Heart left ventricle (tissue), 16 donors: ENCODE data around the gene LRRN3. TPM values are rescaled to one million over a fixed set of nuclear protein-coding genes. Genes with fewer than 3 reads are reported as not detected.

Experiments
- ATAC-seq, 4 donors: fragments of 200-7000 bp; cut with Tn5 transposase; one replicate each; pipeline ENCODE4 v1.9.1; 2020 to 2022; ENCODE audit warnings: moderate library complexity in 4 of 4, mild to moderate bottlenecking in 3 of 4, moderate number of reproducible peaks in 1 of 4
- DNase-seq, 5 donors: peaks; one replicate each; pipeline ENCODE4 v3.0.0-alpha.2; 2020
- H3K27ac ChIP-seq, 12 donors: fragments of 200-600 bp; sonication (generic) in 4 of 12; one replicate each; pipeline versions ENCODE4 v1.5.0 to v1.8.0; 2016 to 2022; ENCODE audit warnings: mild to moderate bottlenecking in 2 of 12
- H3K27me3 ChIP-seq, 9 donors: fragments of 200-600 bp; sonication (generic) in 2 of 9; one replicate each; pipeline versions ENCODE4 v1.5.1 to v1.8.0; 2016 to 2022; ENCODE audit warnings: mild to moderate bottlenecking in 3 of 9
- H3K36me3 ChIP-seq, 9 donors: fragments of 200-600 bp; sonication (generic) in 2 of 9; one replicate each; pipeline versions ENCODE4 v1.5.0 to v1.8.0; 2018 to 2022; ENCODE audit warnings: mild to moderate bottlenecking in 2 of 9
- H3K4me1 ChIP-seq, 12 donors: fragments of 200-600 bp; sonication (generic) in 4 of 12; one replicate each; pipeline versions ENCODE4 v1.5.0 to v1.8.0; 2016 to 2022; ENCODE audit warnings: mild to moderate bottlenecking in 3 of 12
- H3K4me3 ChIP-seq, 12 donors: fragments of 200-600 bp; sonication (generic) in 4 of 12; one replicate each; pipeline versions ENCODE4 v1.5.0 to v1.8.0; 2017 to 2022; ENCODE audit warnings: mild to moderate bottlenecking in 9 of 12, moderate library complexity in 4 of 12
- H3K9me3 ChIP-seq, 12 donors: fragments of 200-600 bp; sonication (generic) in 4 of 12; one replicate each; pipeline versions ENCODE4 v1.5.0 to v1.8.0; 2016 to 2022; ENCODE audit warnings: mild to moderate bottlenecking in 1 of 12
- CTCF ChIP-seq, 12 donors: fragments of 200-600 bp; sonication (generic) in 4 of 12; IDR thresholded peaks; one replicate each; pipeline versions ENCODE4 v1.5.0 to v1.8.0; 2018 to 2022; ENCODE audit warnings: antibody characterized with exemption in 12 of 12, mild to moderate bottlenecking in 5 of 12
- POLR2A ChIP-seq, 2 donors: fragments of 450-650 bp; IDR thresholded peaks; one replicate each; pipeline ENCODE4 v1.6.1; 2017; ENCODE audit warnings: antibody characterized with exemption in 2 of 2, mild to moderate bottlenecking in 2 of 2, moderate library complexity in 2 of 2
- WGBS, 4 donors: extraction: QIAGEN DNeasy Blood & Tissue Kit in 2 of 4; methylation state at CpG; one replicate each; pipeline versions ENCODE4 v1.1.5 to v1.1.7; 2013 to 2018; 5-methylcytosine and 5-hydroxymethylcytosine counted together
- intact Hi-C, 10 donors: fragments of 100-400 bp; cut with DNase I; formaldehyde crosslinking; loops; one replicate each; pipeline versions ENCODE4 v1.11.1 to v1.14.2; 2022
- polyA plus RNA-seq, 2 donors: library from polyadenylated mRNA; stranded (reverse); fragments of 200-250 nt; gene quantifications; one replicate each; pipeline ENCODE4 v1.2.3, GENCODE V29; 2013
- total RNA-seq, 9 donors: library from RNA; depleted of rRNA in 2 of 9; stranded (reverse); fragments of >200 nt in 2 of 9; fragmentation: NEBNext Ultra II Directional in 3 of 9; extraction: Animal tissue kit (Norgen Biotek cat#: 25700) in 3 of 9; gene quantifications; one replicate each; pipeline versions ENCODE4 v1.1.0 to v1.2.4, GENCODE V29; 2016 to 2023
- donor health status: ischemic (EF 13 %, LVEDD 7.1; RV severe dilation, severe dysfunction).
- donor health status: healthy with polysubstance abuse.
- donor health status: DM: no; HTN: yes; CAD: no.
- donor health status: DM: no; HTN: no; CAD: no.
- donor health status: ischemic (EF 25% LVEDD 6.9; RV normal size, moderate dysfunction).
- donor health status: ischemic (EF 25% LVEDD 5.7; RV mildly dilated, moderate dysfunction).
- donor health status: healthy.
- donor health status: DM: yes; HTN: yes; CAD: no.
- donor health status: ischemic (EF 35%, LVEDD 5.7; RV mildly dilated, moderate dysfunction).
- donor health status: nonischemic (EF 11% LVEDD 7.7; RV severe dilation, severe dysfunction).
- donor health status: DM: yes; HTN: yes; CAD: no.
- donor health status: PGD.
- donor health status: ischemic (EF 29% LVEDD 5.4; RV normal size, mild dysfunction).
- donor health status: nonischemic (EF 23%, LVEDD 6.1; RV moderate dilation, normal function).

LRRN3 gene
- total and polyA plus RNA-seq, 11 donors = 0.52 to 11.0 (median 2.3) TPM

- no peaks in the 10 kb centered on the region for H3K4me1 ChIP-seq
- 54 to 65% (median 59%) methylated on average over 2 of the region's 2 CpGs for WGBS, 4 donors
- ATAC-seq = no peak
Measured at GRCh38 chr7:111050875-111051416, 40.0 kb upstream of the LRRN3 start.

GRCh38 chr7:111051832-111052231, 39.1 kb upstream of the LRRN3 start:
- intact Hi-C loops = no loop called here
- no peaks in the 10 kb centered on the region for H3K9me3 ChIP-seq
- H3K4me1 ChIP-seq = no peaks in the 10 kb centered on the region
- DNase-seq = no peak
- ATAC-seq = no peak
- WGBS, 4 donors = 98 to 100% (median 100%) methylated on average over 1 of the region's 1 CpG
- H3K27me3 ChIP-seq = no peaks in the 10 kb centered on the region
- H3K27ac ChIP-seq = no peak overlapping the region
- H3K36me3 ChIP-seq = no peaks in the 10 kb centered on the region
- TF ChIP-seq CTCF (IDR thresholded peaks at IDR 0.05) (no peak), POLR2A (IDR thresholded peaks at IDR 0.05) (no peak)
- H3K4me3 ChIP-seq = no peak overlapping the region

More at GRCh38 chr7:111050875-111051416, 40.0 kb upstream of the LRRN3 start:
- DNase-seq = no peak
- no peaks in the 10 kb centered on the region for H3K27me3 ChIP-seq
- TF ChIP-seq POLR2A (IDR thresholded peaks at IDR 0.05) = no peak
- no peak for TF ChIP-seq CTCF (IDR thresholded peaks at IDR 0.05)
- no peaks in the 10 kb centered on the region for H3K9me3 ChIP-seq
- H3K27ac ChIP-seq = no peak overlapping the region
- H3K4me3 ChIP-seq = no peak overlapping the region
- H3K36me3 ChIP-seq = no peaks in the 10 kb centered on the region
- intact Hi-C loops = no loop called here

- no peak overlapping the region for H3K27ac ChIP-seq
- no peak overlapping the region for H3K4me3 ChIP-seq
- 76 to 94% (median 88%) methylated on average over 2 of the region's 2 CpGs for WGBS, 4 donors
- no peak for DNase-seq
- no peaks in the 10 kb centered on the region for H3K27me3 ChIP-seq
- no peaks in the 10 kb centered on the region for H3K36me3 ChIP-seq
- H3K4me1 ChIP-seq = no peaks in the 10 kb centered on the region
- intact Hi-C loops = no loop called here
- ATAC-seq = no peak
- H3K9me3 ChIP-seq = no peaks in the 10 kb centered on the region
- TF ChIP-seq POLR2A (IDR thresholded peaks at IDR 0.05) = no peak
Measured at GRCh38 chr7:111053035-111053434, 37.9 kb upstream of the LRRN3 start.

GRCh38 chr7:111056371-111056770, 34.6 kb upstream of the LRRN3 start:
- WGBS, 4 donors = 95 to 100% (median 98%) methylated on average over 2 of the region's 2 CpGs
- Histone ChIP-seq H3K27me3 (no peaks in the 10 kb centered on the region), H3K4me1 (no peaks in the 10 kb centered on the region), H3K36me3 (no peaks in the 10 kb centered on the region), H3K4me3 (no peak overlapping the region), H3K9me3 (no peaks in the 10 kb centered on the region), H3K27ac (no peak overlapping the region)
- ATAC-seq (no peak), DNase-seq (no peak)
- TF ChIP-seq POLR2A (IDR thresholded peaks at IDR 0.05) = no peak
- no peak for TF ChIP-seq CTCF (IDR thresholded peaks at IDR 0.05)
- intact Hi-C loops = no loop called here

- no peak overlapping the region for H3K27ac ChIP-seq
- no peaks in the 10 kb centered on the region for H3K27me3 ChIP-seq
- H3K36me3 ChIP-seq = no peaks in the 10 kb centered on the region
- H3K9me3 ChIP-seq = no peaks in the 10 kb centered on the region
- no peak for TF ChIP-seq CTCF (IDR thresholded peaks at IDR 0.05)
- TF ChIP-seq POLR2A (IDR thresholded peaks at IDR 0.05) = no peak
- ATAC-seq (no peak), DNase-seq (no peak)
- intact Hi-C loops = no loop called here
- no peaks in the 10 kb centered on the region for H3K4me1 ChIP-seq
- 92 to 95% (median 94%) methylated on average over 4 of the region's 4 CpGs for WGBS, 4 donors
- H3K4me3 ChIP-seq = no peak overlapping the region
Measured at GRCh38 chr7:111057066-111057465, 33.9 kb upstream of the LRRN3 start.
